ENCODE measurements around the gene LDLRAD2. TPM values are rescaled to one million over a fixed set of nuclear protein-coding genes. Genes with fewer than 3 reads are reported as not detected.

The LDLRAD2 gene
- total RNA-seq, 1 experiment from 2014 or later: not detected

DNA sequence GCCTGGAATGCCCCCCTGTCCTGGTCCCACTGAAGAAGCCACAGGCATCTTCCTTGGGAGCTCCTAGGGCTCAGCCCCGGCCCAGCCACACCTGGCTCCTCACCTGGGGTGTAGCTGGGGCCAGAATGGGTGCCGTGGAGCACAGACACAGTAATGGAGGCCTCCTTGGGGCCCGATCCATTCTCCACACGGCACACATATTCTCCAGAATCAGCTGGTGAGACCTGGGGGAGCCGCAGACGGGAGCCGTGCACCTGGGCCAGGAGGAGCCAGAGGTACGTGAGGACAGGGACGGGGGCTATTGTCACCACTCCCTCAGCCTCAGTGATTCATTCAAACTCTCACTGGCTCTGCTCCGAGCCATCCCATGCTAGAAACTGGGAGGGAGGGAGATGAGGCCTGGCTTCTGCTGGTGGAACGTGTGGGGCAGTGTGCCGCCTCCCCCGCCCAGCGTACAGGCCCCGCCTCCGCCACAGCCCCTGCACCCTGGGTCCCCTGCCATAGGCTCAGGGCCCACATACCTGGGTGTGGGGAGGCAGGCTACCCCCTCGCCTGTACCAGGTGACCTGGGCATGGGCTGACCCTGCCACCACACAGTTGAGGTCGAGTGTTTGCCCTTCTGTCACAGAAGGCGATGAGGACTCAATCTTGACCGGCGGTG lies 42.2 kb downstream of the LDLRAD2 start:
- BruUV-seq (replicated peaks): no TSS peak
- no peak overlapping the region for H3K27ac ChIP-seq (ENCODE audit: low read length)
- H3F3A ChIP-seq (ENCODE audit: low read length, unreplicated experiment): no peaks in the 10 kb centered on the region
- DNase-seq (no peak), ATAC-seq (no peak)
- no peak overlapping the region for H3K4me2 ChIP-seq (ENCODE audit: low read length)
- no peaks in the 10 kb centered on the region for H3K9me3 ChIP-seq (ENCODE audit: low read length)
- H2AFZ ChIP-seq (ENCODE audit: low read length): no peak overlapping the region
- ChIA-PET CTCF (no interaction called here), POLR2A (ENCODE audit: unreplicated experiment) (no interaction called here)
- intact Hi-C loops (cut with micrococcal nuclease): no loop called here
- H3K4me1 ChIP-seq (ENCODE audit: insufficient read depth, low read length): no peaks in the 10 kb centered on the region
- TF ChIP-seq, protein P1, sequence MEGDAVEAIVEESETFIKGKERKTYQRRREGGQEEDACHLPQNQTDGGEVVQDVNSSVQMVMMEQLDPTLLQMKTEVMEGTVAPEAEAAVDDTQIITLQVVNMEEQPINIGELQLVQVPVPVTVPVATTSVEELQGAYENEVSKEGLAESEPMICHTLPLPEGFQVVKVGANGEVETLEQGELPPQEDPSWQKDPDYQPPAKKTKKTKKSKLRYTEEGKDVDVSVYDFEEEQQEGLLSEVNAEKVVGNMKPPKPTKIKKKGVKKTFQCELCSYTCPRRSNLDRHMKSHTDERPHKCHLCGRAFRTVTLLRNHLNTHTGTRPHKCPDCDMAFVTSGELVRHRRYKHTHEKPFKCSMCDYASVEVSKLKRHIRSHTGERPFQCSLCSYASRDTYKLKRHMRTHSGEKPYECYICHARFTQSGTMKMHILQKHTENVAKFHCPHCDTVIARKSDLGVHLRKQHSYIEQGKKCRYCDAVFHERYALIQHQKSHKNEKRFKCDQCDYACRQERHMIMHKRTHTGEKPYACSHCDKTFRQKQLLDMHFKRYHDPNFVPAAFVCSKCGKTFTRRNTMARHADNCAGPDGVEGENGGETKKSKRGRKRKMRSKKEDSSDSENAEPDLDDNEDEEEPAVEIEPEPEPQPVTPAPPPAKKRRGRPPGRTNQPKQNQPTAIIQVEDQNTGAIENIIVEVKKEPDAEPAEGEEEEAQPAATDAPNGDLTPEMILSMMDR (conservative IDR thresholded peaks at IDR 0.05; ENCODE audit: low read depth, low read length): no peak
- TF ChIP-seq EZH2phosphoT487 (IDR thresholded peaks at IDR 0.05; ENCODE audit: borderline replicate concordance, low read length): no peak
- TF ChIP-seq EZH2 (IDR thresholded peaks at IDR 0.05; ENCODE audit: low read length, unreplicated experiment): no peak
- H3K79me2 ChIP-seq (ENCODE audit: low read length): no peaks in the 10 kb centered on the region
- H3K4me3 ChIP-seq (ENCODE audit: low read length): no peak overlapping the region
- no peak overlapping the region for H3K9ac ChIP-seq (ENCODE audit: low read length)
- no peaks in the 10 kb centered on the region for H3K9me2 ChIP-seq (replicated peaks; ENCODE audit: low read length)
- H3K27me3 ChIP-seq (ENCODE audit: low read length): no peaks in the 10 kb centered on the region
- H3K36me3 ChIP-seq (ENCODE audit: low read depth, low read length): peaks cover 10% of the 10 kb centered on the region; the same call in 1 of the 2 replicates
- H4K20me1 ChIP-seq (ENCODE audit: low read length): no peaks in the 10 kb centered on the region

DNA sequence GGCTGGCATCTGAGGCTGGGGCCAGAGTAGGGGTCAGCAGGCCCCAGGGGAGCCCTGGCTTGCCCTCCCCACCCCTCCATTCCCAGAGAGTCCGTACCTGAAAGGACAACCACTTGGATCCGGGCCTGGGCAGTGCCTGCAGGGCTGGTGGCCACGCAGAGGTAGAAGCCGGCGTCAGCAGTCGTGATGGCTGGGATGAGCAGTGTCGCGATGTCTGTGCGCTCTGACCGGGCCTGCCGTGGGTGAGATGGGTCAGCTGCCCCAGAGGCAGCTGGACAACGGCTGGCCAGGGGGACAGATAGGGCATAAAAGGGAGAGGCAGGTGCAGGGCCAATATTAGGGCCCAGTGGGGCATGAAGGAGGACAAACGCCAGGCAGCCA lies 42.7 kb downstream of the LDLRAD2 start:
- Histone ChIP-seq H3K27ac (ENCODE audit: low read length) (no peak overlapping the region), H3K36me3 (ENCODE audit: low read depth, low read length) (peaks cover 10% of the 10 kb centered on the region; the same call in 1 of the 2 replicates), H2AFZ (ENCODE audit: low read length) (no peak overlapping the region), H3K4me1 (ENCODE audit: insufficient read depth, low read length) (no peaks in the 10 kb centered on the region), H3K9ac (ENCODE audit: low read length) (no peak overlapping the region), H3K4me3 (ENCODE audit: low read length) (no peak overlapping the region), H3K9me2 (replicated peaks; ENCODE audit: low read length) (no peaks in the 10 kb centered on the region), H4K20me1 (ENCODE audit: low read length) (no peaks in the 10 kb centered on the region), H3F3A (ENCODE audit: low read length, unreplicated experiment) (no peaks in the 10 kb centered on the region), H3K79me2 (ENCODE audit: low read length) (no peaks in the 10 kb centered on the region), H3K9me3 (ENCODE audit: low read length) (no peaks in the 10 kb centered on the region), H3K27me3 (ENCODE audit: low read length) (no peaks in the 10 kb centered on the region), H3K4me2 (ENCODE audit: low read length) (no peak overlapping the region)
- no TSS peak for BruUV-seq (replicated peaks)
- no peak for DNase-seq
- no peak for ATAC-seq
- TF ChIP-seq EZH2phosphoT487 (IDR thresholded peaks at IDR 0.05; ENCODE audit: borderline replicate concordance, low read length): no peak
- no peak for TF ChIP-seq EZH2 (IDR thresholded peaks at IDR 0.05; ENCODE audit: low read length, unreplicated experiment)
- TF ChIP-seq, protein P1 (conservative IDR thresholded peaks at IDR 0.05; ENCODE audit: low read depth, low read length): no peak
- ChIA-PET CTCF (no interaction called here), POLR2A (ENCODE audit: unreplicated experiment) (no interaction called here)
- intact Hi-C loops (cut with micrococcal nuclease): no loop called here

DNA sequence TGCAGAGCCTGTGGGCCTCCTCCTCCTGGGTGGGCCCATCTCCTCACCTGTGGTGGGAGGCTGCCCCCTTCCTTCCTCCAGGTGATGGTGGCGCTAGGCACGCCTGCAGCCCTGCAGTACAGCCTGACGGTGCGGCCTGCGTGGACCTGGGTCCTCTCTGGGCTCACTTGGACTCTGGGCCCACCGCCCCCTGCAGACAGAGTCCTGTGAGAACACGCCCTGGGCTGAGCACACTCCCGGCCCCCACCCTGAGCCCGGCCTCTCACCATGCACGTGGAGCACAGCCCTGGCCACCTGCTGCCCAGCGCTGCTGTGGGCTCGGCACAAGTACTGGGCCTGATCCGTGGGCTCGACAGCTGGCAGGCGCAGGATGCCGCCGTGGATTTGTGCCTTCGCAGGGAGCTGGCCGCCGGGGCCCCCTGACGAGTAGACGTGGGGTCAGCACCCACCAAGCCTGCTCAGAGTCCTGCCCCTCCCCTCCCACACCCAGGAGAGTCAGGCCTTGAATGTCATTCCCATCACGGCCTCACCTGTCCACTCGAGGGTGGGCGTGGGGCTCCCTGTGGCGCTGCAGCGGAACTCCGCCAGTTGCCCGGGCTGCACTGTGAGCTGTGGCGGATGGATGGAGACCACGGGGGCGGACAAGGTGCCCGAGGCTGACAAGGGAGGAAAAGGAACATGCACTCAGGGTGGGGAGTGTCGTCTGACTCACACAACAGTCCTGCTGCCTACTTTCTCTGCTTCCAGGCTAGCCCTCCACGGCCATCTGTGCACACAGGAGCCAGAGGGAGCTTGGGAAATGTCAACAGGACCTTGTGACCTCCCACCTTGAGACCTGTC lies 43.4 kb downstream of the LDLRAD2 start:
- CTCF ChIA-PET: no interaction called here
- no peak overlapping the region for H3K27ac ChIP-seq (ENCODE audit: low read length)

More for the DNA sequence above, 43.4 kb downstream of the LDLRAD2 start:
- Histone ChIP-seq H2AFZ (ENCODE audit: low read length) (no peak overlapping the region), H3F3A (ENCODE audit: low read length, unreplicated experiment) (no peaks in the 10 kb centered on the region), H3K4me2 (ENCODE audit: low read length) (no peak overlapping the region), H3K9me2 (replicated peaks; ENCODE audit: low read length) (no peaks in the 10 kb centered on the region), H3K27me3 (ENCODE audit: low read length) (no peaks in the 10 kb centered on the region), H3K36me3 (ENCODE audit: low read depth, low read length) (peaks cover 10% of the 10 kb centered on the region; the same call in 1 of the 2 replicates), H3K4me3 (ENCODE audit: low read length) (no peak overlapping the region), H3K9me3 (ENCODE audit: low read length) (no peaks in the 10 kb centered on the region), H4K20me1 (ENCODE audit: low read length) (no peaks in the 10 kb centered on the region), H3K9ac (ENCODE audit: low read length) (no peak overlapping the region), H3K4me1 (ENCODE audit: insufficient read depth, low read length) (no peaks in the 10 kb centered on the region), H3K79me2 (ENCODE audit: low read length) (no peaks in the 10 kb centered on the region)
- TSS peak; percentile 30 for BruUV-seq (replicated peaks)
- DNase-seq (peak; percentile 6), ATAC-seq (peak; percentile 54)
- TF ChIP-seq EZH2phosphoT487 (IDR thresholded peaks at IDR 0.05; ENCODE audit: borderline replicate concordance, low read length) (no peak), EZH2 (IDR thresholded peaks at IDR 0.05; ENCODE audit: low read length, unreplicated experiment) (no peak)
- TF ChIP-seq, protein P1 (conservative IDR thresholded peaks at IDR 0.05; ENCODE audit: low read depth, low read length): no peak
- intact Hi-C loops (cut with micrococcal nuclease): no loop called here
- POLR2A ChIA-PET (ENCODE audit: unreplicated experiment): no interaction called here

All from PC-3 (cell line).